Mammary epithelial cell (primary cell): Measurements from ENCODE around the gene LARGE1.

Experiments used
- CTCF ChIP-seq, 2 donors: IDR thresholded peaks in 1 of 2; conservative IDR thresholded peaks in 1 of 2; 2 replicates each; pipeline ENCODE4 v1.5.1; 2011 to 2012; ENCODE audit warnings: inconsistent platforms in 2 of 2, low read length in 2 of 2, mild to moderate bottlenecking in 2 of 2, control low read depth in 1 of 2, low read depth in 1 of 2; ENCODE audit not compliant: insufficient read depth in 1 of 2; ENCODE audit errors: extremely low read depth in 1 of 2
- EZH2 ChIP-seq: IDR thresholded peaks from 2 replicates; pipeline ENCODE4 v1.6.1; 2012; ENCODE audit warnings: low read length, inconsistent platforms, borderline replicate concordance

- TF ChIP-seq EZH2 (no peak), CTCF (conservative IDR thresholded peaks at IDR 0.05 in 1 of 2, IDR thresholded peaks at IDR 0.05 in 1 of 2; ENCODE audit: extremely low read depth in 1 of 2, insufficient read depth in 1 of 2, low read depth in 1 of 2, low read length in 2 of 2) (no peak)
Observed at GRCh38 chr22:33908171-33909074, 11.9 kb downstream of the LARGE1 start.
